SK-N-SH (cell line): Measurements from ENCODE around the gene PPIL4. TPM values are rescaled to one million over a fixed set of nuclear protein-coding genes. Genes with fewer than 3 reads are reported as not detected.
"Not testable (repeated sequence)": the region's sequence is repeated elsewhere in the genome, so short reads cannot be mapped to it uniquely, and the experiment has no call there.

Experiments used
- CTCF ChIA-PET: fragments of 300-600, 350-600 bp; formaldehyde crosslinking; extraction: SDS; loops from one replicate; lab custom pipeline; 2021; lab: Yijun Ruan, JAX
- POLR2A ChIA-PET: fragments of 350-600 bp; sonication (Branson Sonifier 250); formaldehyde crosslinking; extraction: SDS; loops from one replicate; lab custom pipeline; 2020; ENCODE audit warnings: antibody characterized with exemption, inconsistent platforms; lab: Yijun Ruan, JAX
- DNase-seq: peaks from one replicate; pipeline ENCODE4 v3.0.0; 2012
- H2AFZ ChIP-seq: fragments of 200-600 bp; sonication (generic); 2 replicates; pipeline ENCODE4 v1.8.1; 2016; ENCODE audit warnings: antibody characterized with exemption, mild to moderate bottlenecking, low read depth
- H3F3A ChIP-seq: fragments of 200-600 bp; sonication (generic); replicated peaks from 2 replicates; pipeline ENCODE3; 2016; ENCODE audit warnings: antibody characterized with exemption, mild to moderate bottlenecking; ENCODE audit not compliant: insufficient read depth
- H3K27ac ChIP-seq, 2 experiments: fragments of 200-500 bp in 1 of 2; fragments of 200-600 bp in 1 of 2; sonication (Bioruptor generic) in 1 of 2; sonication (generic), shearing (Covaris generic) in 1 of 2; 2 replicates each; pipeline versions ENCODE4 v1.5.1 to v1.6.1; 2014 to 2016; ENCODE audit warnings: low read depth in 2 of 2, inconsistent platforms in 1 of 2, low read length in 1 of 2, mild to moderate bottlenecking in 1 of 2, mixed read lengths in 1 of 2
- H3K27me3 ChIP-seq: fragments of 200-600 bp; sonication (generic), shearing (Covaris generic); 2 replicates; pipeline ENCODE4 v1.6.1; 2016; ENCODE audit warnings: mixed run types; ENCODE audit not compliant: insufficient read depth
- H3K36me3 ChIP-seq, 2 experiments: fragments of 200-500 bp in 1 of 2; fragments of 200-600 bp in 1 of 2; sonication (Bioruptor generic) in 1 of 2; sonication (generic) in 1 of 2; replicated peaks in 1 of 2; 2 replicates each; pipeline versions ENCODE3 to v1.5.1; 2014 to 2016; ENCODE audit warnings: low read length in 1 of 2, mild to moderate bottlenecking in 1 of 2; ENCODE audit not compliant: insufficient read depth in 2 of 2, control insufficient read depth in 1 of 2
- H3K4me1 ChIP-seq, 2 experiments: fragments of 200-500 bp in 1 of 2; fragments of 200-600 bp in 1 of 2; sonication (Bioruptor generic) in 1 of 2; sonication (generic), shearing (Covaris generic) in 1 of 2; 2 replicates each; pipeline versions ENCODE4 v1.5.1 to v1.6.1; 2014 to 2016; ENCODE audit warnings: low read depth in 1 of 2, low read length in 1 of 2, mixed run types in 1 of 2; ENCODE audit not compliant: insufficient read depth in 2 of 2, control insufficient read depth in 1 of 2
- H3K4me2 ChIP-seq: fragments of 200-600 bp; sonication (generic), shearing (Covaris generic); 2 replicates; pipeline ENCODE4 v1.6.1; 2017; ENCODE audit warnings: mixed run types
- H3K4me3 ChIP-seq, 2 experiments: fragments of 200-500 bp in 1 of 2; fragments of 200-600 bp in 1 of 2; sonication (Bioruptor generic) in 1 of 2; sonication (generic), shearing (Covaris generic) in 1 of 2; 2 replicates each; pipeline versions ENCODE4 v1.5.1 to v1.8.1; 2014 to 2016; ENCODE audit warnings: low read depth in 2 of 2, inconsistent platforms in 1 of 2, low read length in 1 of 2, mild to moderate bottlenecking in 1 of 2, mixed read lengths in 1 of 2, moderate library complexity in 1 of 2
- H3K79me2 ChIP-seq: fragments of 200-600 bp; sonication (generic); 2 replicates; pipeline ENCODE4 v1.8.1; 2017; ENCODE audit warnings: mild to moderate bottlenecking; ENCODE audit not compliant: insufficient read depth
- H3K9ac ChIP-seq: fragments of 200-600 bp; sonication (generic); 2 replicates; pipeline ENCODE4 v1.6.1; 2017; ENCODE audit warnings: mixed run types
- H3K9me2 ChIP-seq: fragments of 200-600 bp; sonication (generic); 2 replicates; pipeline ENCODE4 v1.6.1; 2017; ENCODE audit warnings: mixed run types
- H3K9me3 ChIP-seq: fragments of 200-600 bp; sonication (generic); 2 replicates; pipeline ENCODE4 v1.6.1; 2017; ENCODE audit warnings: mixed run types, mild to moderate bottlenecking, moderate library complexity
- H4K20me1 ChIP-seq: fragments of 200-600 bp; sonication (generic); 2 replicates; pipeline ENCODE4 v1.6.1; 2017; ENCODE audit warnings: mild to moderate bottlenecking, mixed run types; ENCODE audit not compliant: insufficient read depth
- CHD2 ChIP-seq: fragments of 150-350 bp; IDR thresholded peaks from 2 replicates; pipeline ENCODE4 v1.6.1; 2018; ENCODE audit warnings: low read length; ENCODE audit not compliant: partially characterized antibody
- FOSL2 ChIP-seq: IDR thresholded peaks from 2 replicates; pipeline ENCODE4 v1.4.0; 2012; ENCODE audit warnings: low read depth, mild to moderate bottlenecking, moderate library complexity, borderline replicate concordance
- JUND ChIP-seq: IDR thresholded peaks from 2 replicates; pipeline ENCODE4 v1.4.0; 2012
- MXI1 ChIP-seq: IDR thresholded peaks from 2 replicates; pipeline ENCODE4 v1.6.1; 2012; ENCODE audit warnings: mild to moderate bottlenecking, low read depth, low read length, improper control_type of control experiment
- NRF1 ChIP-seq: IDR thresholded peaks from 2 replicates; pipeline ENCODE4 v1.6.1; 2012; ENCODE audit warnings: low read depth, mild to moderate bottlenecking, low read length
- RAD21 ChIP-seq: IDR thresholded peaks from 2 replicates; pipeline ENCODE4 v1.6.1; 2012; ENCODE audit warnings: mild to moderate bottlenecking, low read length
- SMC3 ChIP-seq: IDR thresholded peaks from 2 replicates; pipeline ENCODE4 v1.6.1; 2012; ENCODE audit warnings: low read depth, low read length, improper control_type of control experiment
- WGBS: methylation state at CpG from one replicate; pipeline ENCODE4 v1.1.6; 2017; ENCODE audit warnings: low lambda C conversion rate; 5-methylcytosine and 5-hydroxymethylcytosine counted together
- polyA plus RNA-seq, 3 experiments: library from polyadenylated mRNA; depleted of rRNA; stranded (reverse); fragments of >200 nt; gene quantifications; 2 replicates each; pipeline ENCODE4 v1.2.3, GENCODE V29; 2012
- TF ChIP-seq, protein P1 (sequence below): fragments of 150-350 bp; IDR thresholded peaks from 2 replicates; pipeline ENCODE4 v1.6.1; 2016; ENCODE audit warnings: mild to moderate bottlenecking, low read depth, low read length

The PPIL4 gene
- polyA plus RNA-seq, 1 of the 3 experiments (the other 2 are of a cell fraction), result 3.3 TPM

DNA sequence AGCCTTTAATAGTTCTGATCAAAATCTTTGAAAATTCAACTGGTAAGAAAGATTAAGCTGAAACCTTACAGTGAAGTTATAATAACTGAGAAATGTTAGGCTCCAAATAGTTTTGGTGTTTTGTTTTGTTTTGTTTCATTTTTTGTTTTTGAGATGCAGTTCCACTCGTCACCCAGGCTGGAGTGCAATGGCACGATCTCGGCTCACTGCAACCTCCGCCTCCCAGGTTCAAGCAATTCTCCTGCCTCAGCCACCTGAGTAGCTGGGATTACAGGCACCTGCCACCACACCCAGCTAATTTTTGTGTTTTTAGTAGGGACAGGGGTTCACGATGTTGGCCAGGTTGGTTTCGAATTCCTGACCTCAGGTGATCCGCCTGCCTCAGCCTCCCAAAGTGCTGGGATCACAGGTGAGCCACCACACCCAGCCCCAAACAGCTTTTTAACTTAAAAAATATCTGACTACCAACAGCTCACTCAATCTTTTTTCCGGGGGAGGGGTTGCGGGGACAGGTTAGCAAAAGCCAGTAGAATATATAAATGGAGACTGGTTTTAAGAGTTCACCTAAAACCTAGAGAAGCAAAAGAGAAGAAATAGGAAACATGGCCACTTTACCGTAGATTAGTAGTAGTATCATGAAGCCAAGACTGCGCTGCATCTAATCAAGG is 50.4 kb downstream of the PPIL4 start:
- 88% methylated on average over 11 of the region's 11 CpGs for WGBS
- H3K79me2 ChIP-seq, H3K4me1 ChIP-seq, H3K9me3 ChIP-seq, POLR2A ChIA-PET, H3K27ac ChIP-seq, H2AFZ ChIP-seq, H3K27me3 ChIP-seq, DNase-seq, H3K36me3 ChIP-seq, H3K9me2 ChIP-seq, H4K20me1 ChIP-seq, H3K9ac ChIP-seq, H3K4me3 ChIP-seq, H3K4me2 ChIP-seq: not testable (repeated sequence)
- peaks cover 11% of the 10 kb centered on the region for H3F3A ChIP-seq
- CTCF ChIA-PET, result interaction anchor here (0.7 to 1.2 kb wide), 6 partner anchors 13 to 467 kb away, joined by 3 to 4 read pairs (median 4); no protein-coding TSS in a partner anchor

DNA sequence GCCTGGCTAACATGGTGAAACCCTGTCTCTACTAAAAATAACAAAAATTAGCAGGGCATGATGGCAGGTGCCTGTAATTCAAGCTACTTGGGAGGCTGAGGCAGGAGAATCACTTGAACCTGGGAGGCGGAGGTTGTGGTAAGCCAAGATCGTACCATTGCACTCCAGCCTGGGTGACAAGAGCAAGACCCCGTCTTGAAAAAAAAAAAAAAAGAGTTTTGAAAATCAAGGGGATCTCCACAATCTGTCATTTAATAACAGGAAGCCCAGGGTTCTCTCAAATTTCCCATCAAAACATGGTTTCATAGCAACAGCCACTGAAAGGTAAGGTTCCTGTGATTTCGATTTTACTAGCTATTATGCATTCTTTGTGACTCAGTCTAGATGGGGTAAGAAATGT is 51.0 kb downstream of the PPIL4 start:
- H3K4me3 ChIP-seq, H4K20me1 ChIP-seq, DNase-seq, H3K9ac ChIP-seq, H3K4me2 ChIP-seq, H3K4me1 ChIP-seq, H3K27me3 ChIP-seq, H2AFZ ChIP-seq, H3K79me2 ChIP-seq, H3K9me2 ChIP-seq, H3K27ac ChIP-seq, H3K36me3 ChIP-seq, H3K9me3 ChIP-seq, POLR2A ChIA-PET: not testable (repeated sequence)
- CTCF ChIA-PET, result interaction anchor here (0.7 to 1.0 kb wide), 2 partner anchors 22 to 323 kb away, joined by 3 to 4 read pairs; no protein-coding TSS in a partner anchor
- WGBS, result 90% methylated on average over 4 of the region's 4 CpGs
- H3F3A ChIP-seq, result peaks cover 11% of the 10 kb centered on the region

DNA sequence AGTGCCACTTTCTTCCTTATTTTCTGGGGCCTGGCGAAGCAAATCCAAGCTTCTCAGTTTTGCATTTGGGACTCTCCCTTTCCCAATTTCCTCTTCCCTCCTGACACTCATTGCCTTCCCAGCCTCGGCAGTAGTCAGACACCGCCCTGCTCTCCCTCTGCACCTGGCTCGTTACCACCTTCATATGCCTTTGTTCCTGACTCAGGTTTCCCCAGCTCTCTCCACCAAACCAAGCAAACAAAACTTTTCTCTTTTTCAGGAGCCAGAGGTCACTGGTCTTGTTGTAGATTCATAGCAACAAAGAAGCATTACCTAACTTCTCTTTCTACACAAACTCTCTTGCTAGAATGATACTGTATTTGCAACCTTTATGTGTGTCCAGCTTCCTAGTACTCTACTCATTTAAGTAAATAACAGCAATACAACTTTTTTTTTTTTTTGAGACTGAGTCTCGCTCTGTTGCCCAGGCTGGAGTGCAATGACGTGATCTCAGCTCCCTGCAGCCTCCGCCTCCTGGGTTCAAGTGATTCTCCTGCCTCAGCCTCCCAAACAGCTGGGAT is 52.0 kb downstream of the PPIL4 start:
- CTCF ChIA-PET, result interaction anchor here (0.9 kb wide), 1 partner anchor 23 kb away, joined by 3 read pairs; no protein-coding TSS in a partner anchor
- H3K79me2 ChIP-seq, result no peaks in the 10 kb centered on the region

More for the DNA sequence above, 52.0 kb downstream of the PPIL4 start:
- H3K4me1 ChIP-seq, result no peaks in the 10 kb centered on the region
- TF ChIP-seq CHD2 (no peak), SMC3 (no peak), FOSL2 (no peak), MXI1 (no peak), JUND (no peak), NRF1 (no peak), RAD21 (no peak)
- TF ChIP-seq, protein P1, sequence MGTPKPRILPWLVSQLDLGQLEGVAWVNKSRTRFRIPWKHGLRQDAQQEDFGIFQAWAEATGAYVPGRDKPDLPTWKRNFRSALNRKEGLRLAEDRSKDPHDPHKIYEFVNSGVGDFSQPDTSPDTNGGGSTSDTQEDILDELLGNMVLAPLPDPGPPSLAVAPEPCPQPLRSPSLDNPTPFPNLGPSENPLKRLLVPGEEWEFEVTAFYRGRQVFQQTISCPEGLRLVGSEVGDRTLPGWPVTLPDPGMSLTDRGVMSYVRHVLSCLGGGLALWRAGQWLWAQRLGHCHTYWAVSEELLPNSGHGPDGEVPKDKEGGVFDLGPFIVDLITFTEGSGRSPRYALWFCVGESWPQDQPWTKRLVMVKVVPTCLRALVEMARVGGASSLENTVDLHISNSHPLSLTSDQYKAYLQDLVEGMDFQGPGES, result no peak
- no peak overlapping the region for H3K4me2 ChIP-seq
- peaks cover 0 to 4% of the 10 kb centered on the region in 2 experiments for H3K36me3 ChIP-seq
- H4K20me1 ChIP-seq, result no peaks in the 10 kb centered on the region
- H3K4me3 ChIP-seq, result no peak overlapping the region
- H3K9ac ChIP-seq, result no peak overlapping the region
- H3F3A ChIP-seq, result peaks cover 10% of the 10 kb centered on the region
- no peaks in the 10 kb centered on the region for H3K9me2 ChIP-seq
- H3K27me3 ChIP-seq, result no peaks in the 10 kb centered on the region
- no peaks in the 10 kb centered on the region for H3K9me3 ChIP-seq
- no peak for DNase-seq
- H3K27ac ChIP-seq, result no peak overlapping the region
- POLR2A ChIA-PET, result no interaction called here
- WGBS, result 91% methylated on average over 7 of the region's 7 CpGs
- H2AFZ ChIP-seq, result no peak overlapping the region
